ENCODE data around the gene UBA3.

The UBA3 gene

DNA sequence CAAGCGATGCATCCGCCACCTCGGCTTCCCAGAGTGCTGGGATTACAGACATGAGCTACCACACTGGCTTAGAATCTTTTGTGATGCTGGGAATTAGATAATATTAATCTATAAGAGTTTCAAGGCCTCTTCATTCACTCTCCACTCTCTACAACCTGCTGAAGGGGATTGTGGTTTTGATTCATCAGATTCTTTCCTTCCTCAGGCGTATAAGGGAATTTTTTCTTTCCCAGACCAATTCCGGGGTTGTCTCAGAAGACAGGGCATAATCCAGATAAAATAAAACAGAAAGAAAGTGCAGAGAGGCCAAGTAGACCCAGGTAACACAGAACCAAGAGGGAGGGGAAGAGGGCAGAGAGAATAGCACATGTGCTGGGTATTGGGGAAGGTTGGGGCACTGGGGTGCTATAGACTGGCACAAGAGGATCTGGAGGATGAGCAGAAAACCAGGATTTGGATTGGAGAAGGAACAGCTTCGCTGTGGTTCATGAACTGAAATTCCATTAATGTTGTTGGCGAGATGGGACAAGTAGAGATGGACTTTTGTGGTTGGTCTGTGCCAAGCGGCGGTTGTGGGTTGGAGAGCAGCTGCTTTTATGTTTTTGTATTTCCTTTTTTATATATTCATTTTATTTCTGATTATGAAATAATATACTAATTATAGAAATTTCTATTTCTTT, 17.4 kb upstream of the UBA3 start:
- no peak for DNase-seq (ENCODE audit: low spot score)

DNA sequence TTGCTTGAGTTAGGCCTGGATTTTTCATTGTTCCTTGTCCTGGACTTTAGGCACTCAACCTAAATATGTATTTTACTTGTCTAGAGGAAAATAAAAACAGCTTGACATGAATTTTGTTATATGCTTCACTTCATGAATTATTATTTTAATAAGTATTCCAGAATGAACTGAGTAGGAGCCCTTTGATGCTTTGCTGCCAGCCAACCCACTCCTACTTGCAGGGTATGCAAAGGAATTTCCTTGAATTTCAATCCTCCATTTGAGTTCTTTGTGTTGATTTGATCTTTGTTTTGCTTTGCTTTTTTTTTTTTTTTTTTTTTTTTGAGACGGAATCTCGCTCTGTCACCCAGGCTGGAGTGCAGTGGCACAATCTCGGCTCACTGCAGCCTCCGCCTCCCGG, 16.1 kb upstream of the UBA3 start:
- no peak for DNase-seq (ENCODE audit: low spot score)

DNA sequence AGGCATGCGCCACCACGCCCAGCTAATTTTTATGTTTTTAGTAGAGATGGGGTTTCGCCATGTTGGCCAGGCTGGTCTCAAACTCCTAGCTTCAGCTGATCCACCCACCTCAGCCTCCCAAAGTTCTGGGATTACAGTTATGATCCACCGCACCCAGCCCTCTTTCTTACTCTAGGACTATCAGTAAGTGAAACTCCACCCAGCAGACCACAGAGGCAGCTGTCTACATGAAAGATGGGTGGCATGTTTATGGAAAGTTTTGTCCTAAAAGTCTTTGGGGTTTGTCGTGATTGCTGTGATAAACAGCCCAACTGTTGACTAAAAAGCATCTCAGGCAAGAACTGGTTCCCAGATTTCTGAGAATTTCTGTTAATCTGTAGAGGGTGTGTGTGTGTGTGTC, 15.5 kb upstream of the UBA3 start:
- no peak for DNase-seq (ENCODE audit: low spot score)

DNA sequence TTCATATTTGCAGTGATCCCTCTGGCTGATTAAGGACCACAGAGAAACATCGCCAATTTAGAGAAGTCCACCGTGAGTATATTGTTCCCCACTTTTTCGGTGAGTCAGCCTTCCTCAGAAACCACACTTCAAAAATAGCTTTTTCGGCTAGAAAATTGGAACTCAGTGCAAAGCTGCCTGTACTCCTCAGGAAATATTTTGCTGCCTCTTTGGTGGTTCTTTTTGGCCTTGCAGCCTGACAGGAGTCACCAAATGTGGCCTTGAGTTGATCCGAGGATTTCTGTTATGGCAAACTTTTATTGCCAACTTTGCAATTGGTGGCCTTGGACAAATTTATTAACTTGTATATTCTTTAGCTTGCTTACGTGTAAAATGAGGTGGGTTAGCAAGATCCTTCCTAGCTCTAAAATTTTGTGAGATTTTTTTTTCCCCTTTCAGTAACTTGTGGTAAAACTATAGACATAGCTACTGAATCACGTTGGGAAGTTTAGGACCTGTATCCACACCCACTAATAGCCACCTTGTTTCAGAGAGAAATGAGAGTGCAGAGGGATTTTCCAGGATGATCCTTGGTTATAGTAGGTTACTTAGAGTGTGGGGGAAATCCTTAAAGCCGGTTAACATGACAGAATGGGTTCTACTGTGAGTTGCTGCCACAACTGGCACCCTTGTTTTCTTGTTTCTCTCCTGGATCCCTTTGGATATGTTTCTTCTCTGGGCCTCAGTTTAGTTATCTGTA, 14.5 kb upstream of the UBA3 start:
- peak; percentile 60 for DNase-seq (ENCODE audit: low spot score)

DNA sequence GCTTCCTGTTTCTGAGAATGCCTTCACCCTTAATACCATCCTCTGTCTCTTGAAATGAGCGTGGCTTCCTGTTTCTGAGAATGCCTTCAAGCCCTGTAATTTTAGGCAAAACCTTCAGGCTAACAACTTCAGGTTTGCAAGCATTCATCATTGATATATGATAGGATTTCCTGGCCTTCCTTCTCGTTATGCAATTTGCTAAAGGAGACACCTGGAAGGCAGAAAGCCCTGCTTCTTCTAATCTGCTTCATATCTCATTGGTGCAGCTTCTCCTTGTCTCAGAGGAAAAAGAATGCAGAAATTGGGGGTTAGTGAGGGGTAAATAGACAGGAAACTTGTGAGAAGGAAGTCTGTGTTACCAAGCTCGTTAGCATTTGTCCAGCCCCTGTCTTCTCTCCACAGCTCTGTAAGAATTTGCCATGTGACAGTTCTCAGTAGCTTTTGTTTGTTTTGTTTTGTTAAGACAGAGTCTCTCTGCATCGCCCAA, 11.9 kb upstream of the UBA3 start:
- DNase-seq (ENCODE audit: low spot score) = no peak

DNA sequence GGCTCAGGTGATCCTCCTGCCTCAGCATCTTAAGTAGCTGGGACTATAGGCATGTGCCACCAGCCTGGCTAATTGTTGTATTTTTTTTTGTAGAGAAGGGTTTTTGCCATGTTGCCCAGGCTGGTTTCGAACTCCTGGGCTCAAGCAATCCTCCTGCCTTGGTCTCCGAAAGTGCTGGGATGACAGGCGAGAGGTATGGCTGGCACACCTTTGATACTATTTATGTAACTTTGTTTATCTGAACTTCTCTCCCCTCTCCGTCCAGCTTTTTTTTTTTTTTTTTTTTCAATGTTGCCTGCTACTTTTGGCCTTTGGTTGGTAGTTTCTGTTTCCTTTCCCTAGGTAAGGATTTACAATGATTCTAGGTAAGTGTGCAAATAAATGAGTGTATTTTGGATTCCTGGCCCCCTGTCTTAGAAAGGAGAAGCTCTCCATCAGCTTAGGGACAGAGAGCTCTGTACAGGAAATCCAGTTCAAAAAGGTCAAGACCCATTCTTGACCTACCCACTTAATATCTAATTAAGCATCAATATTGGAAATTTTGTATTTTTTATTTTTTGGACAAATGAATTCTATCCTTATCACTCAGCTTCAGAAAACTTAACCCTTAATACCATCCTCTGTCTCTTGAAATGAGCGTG, 11.3 kb upstream of the UBA3 start:
- DNase-seq (ENCODE audit: low spot score) = no peak

DNA sequence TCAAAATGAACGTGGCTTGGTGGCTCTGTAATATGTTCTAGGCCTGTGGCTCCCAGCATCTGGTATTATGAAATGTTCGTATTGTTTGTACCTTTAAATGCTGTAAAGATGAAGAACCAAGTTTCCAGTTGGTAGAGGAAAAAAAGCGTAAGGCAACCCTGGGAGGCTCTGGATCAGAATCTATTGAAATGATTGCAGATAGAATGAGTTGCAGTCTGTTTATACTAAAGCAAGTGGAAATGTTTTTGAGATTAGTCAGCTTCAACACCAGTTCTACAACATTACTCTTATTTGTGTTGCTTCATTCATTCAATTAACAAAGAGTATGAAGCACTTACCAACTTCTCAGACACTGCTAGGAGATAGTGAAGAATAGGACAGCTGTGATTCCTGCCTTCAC, 9.9 kb upstream of the UBA3 start:
- peak; percentile 62 for DNase-seq (ENCODE audit: low spot score)

DNA sequence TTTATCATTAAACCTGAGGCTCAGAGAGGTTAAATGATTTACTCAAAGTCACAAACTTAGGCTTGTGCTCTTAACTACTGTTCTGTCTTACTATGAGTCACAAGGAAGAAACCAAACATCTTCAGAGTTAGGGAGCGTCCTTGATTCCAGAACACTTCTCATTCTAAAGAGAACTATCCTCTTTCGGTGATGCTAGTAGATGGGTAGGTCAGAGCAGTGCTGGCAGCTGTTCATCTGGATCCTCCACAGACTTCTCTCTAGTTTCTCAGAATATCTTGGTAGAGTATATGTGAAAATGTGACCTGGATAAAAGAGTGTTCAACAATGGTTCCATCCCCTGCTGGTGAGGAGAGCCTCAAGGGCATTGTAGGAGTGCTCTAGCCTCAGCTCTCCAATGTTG, 7.9 kb upstream of the UBA3 start:
- peak; percentile 21 for DNase-seq (ENCODE audit: low spot score)

DNA sequence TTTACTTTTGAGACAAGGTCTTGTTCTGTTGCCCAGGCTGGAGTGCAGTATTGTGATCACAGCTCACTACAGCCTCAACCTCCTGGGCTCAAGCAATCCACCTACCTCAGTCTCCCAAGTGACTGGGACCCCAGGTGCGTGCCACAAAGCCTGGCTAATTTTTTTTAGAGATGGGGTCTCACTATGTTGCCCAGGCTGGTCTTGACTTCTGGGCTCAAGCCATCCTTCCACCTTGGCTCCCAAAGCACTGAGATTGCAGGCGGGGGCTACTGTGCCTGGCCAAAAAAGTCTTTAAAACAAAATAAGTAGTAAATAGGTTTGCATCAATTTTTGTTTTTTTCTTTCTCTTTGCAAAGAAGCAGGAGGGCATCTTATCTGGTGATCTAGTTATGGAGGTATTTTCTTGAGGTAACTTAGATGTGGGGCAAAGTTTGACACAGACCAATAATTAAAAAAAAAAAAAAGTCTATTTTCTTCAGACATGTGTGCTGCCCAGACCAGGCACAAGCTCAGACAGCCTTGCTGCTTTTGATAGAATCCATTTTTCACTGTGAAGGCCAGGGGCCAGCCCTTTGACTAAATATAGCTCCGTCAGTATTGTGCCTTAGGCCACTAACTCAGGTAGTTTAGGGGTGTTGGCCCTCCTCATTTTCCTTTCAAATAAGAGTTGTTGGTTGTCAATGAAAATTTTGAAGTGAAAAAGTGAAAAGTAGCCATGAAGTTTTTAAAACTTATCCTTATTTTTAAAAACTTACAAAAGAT, 7.0 kb upstream of the UBA3 start:
- DNase-seq (ENCODE audit: low spot score) = no peak

DNA sequence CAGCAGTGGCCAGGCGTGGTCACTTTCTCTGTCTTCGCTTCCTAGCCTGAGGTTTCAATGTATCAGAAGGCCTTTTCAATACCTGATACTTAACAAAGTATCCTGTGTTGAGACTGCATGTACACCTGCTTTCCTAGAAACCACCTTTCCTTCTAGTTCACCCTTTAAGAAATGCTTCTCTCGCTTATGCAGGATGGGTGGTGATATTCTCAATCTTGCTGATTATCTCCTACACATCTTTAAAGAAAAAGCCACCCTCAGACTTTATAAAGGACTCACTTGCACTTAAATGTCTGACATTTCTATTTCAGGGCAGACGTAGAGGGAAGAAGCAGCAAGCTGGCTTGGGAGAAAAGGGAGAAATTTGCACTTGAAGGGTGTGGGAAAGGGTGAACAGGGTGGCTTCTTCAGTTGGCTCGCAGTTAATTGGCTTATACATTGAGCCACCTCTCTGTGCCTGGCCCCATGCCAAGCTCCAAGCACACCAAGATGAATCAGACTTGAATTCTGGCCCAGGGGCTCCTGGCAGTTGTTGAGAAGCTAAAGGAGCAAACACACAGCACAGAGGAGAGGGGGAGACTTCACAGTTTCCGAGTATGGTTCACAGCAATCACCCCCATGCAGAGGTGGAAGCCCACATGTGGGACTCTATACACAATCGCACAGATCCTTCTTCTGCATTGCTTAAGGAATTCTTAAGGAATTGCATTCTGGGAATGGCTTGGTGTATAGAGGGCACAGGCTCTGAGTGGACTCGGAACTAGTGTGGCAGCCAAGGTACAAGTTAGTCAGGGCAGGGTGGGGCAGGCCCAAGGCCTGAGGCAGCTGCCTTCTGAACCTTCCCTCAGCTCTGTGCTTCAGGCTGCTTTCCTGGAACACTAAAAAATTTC, 5.9 kb upstream of the UBA3 start:
- DNase-seq (ENCODE audit: low spot score) = peak; percentile 65

DNA sequence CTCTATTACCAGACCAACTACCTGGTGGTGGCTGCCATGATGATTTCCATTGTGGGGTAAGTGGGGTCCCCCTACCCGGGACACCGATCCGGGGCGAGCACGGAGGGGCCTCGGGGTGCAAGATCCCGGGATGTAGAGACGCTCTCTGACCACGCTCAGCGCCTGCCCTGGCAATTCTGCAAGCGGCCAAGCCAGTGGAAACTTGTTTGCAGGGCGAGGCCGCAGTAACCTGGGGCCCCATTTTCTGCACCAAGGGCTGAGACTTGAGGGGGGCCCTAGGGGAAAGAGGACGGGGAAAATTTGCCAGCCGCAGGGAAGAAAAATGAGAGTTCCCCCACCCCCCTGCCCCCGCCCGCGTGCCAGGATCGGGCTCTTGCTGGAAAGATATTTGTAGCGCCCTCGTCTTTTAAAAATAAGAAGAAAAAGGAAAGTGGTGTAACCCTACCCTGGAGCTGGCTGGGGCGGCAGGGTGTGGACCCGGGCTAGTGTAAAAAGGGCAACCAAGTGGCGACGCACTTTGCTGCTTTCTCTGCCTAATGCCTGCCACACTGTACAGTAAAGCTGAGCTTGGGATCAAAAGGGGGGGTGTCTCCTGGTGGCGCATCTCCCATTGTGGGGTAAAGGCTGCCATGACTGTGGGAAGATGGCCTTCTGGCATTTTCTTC, 5.1 kb upstream of the UBA3 start:
- peak; percentile 26 for DNase-seq (ENCODE audit: low spot score)

DNA sequence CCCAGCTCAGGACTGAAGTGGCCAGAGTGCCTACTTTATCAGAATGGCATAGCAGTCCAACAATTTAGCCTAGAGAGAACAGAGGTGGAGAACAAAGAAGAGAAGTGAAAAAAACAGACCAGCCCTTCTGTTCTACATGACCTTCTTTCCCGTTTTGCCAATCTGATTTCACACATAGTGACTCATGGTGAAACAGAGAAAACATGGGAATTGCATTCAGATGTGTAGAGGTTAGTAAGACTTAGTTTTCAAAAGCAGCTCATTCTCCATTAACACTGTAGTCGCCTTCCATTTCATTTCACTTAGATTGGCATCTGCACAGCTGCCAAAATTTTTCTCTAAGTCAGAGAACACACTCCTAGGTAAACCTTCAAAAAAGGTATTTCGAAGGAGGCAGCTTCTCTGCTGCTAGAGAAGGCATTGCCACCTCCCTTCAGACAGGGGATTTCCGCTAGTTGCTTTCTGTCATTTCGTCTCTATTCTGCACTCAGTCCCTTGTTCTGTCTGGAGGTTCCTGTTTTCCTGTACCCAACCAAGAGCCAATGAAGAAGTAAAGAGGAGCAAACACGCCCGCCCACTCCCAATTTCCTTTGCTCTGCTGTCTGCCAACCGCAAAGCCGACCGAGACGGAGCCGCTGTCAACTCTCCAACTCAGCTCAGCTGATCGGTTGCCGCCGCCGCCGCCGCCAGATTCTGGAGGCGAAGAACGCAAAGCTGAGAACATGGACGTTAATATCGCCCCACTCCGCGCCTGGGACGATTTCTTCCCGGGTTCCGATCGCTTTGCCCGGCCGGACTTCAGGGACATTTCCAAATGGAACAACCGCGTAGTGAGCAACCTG, 4.4 kb upstream of the UBA3 start, which contains the start of gene ARL6IP5:
TSS of gene ARL6IP5 (plus strand) at position 612 of the 842 bp plus-strand sequence. CDS start at position 723, 111 bp downstream.
- peak; percentile 79 for DNase-seq (ENCODE audit: low spot score)

DNA sequence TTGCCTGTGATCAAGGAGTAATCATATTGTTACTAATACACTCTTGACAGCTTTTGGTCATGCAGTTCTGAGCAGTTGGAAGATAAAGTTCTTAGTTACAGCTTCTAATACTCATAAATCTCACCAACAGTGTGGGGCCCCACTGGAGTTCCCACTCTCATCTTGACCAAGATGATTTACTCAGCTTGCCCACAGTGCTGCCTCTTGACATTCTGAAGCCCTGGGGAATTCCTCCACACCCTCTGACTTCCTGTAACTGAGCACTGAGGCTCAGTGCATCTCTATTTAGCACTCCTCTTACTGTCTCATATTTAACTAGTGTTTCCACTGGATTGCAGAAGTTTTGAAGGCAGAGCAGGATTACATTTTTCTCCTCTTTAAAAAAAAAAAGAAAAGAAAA, 2.6 kb upstream of the UBA3 start:
- peak; percentile 17 for DNase-seq (ENCODE audit: low spot score)

DNA sequence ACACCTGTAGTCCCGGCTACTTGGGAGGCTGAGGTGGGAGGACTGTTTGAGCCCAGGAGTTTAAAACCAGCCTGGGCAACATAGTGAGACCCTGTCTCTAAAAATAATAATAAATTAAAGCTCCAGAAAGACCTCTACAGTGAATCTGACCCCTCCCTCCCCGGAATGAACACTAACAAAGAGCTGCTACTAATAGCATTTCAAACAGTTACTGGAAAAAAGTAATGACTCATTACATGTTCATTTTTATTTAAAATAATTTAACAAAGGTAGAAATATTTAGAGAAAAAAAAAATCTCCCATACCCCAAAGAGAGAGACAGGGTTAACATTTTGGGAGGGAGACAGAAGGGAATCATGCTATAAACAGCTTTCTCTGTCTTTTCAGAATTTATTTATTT, 2.2 kb upstream of the UBA3 start:
- no peak for DNase-seq (ENCODE audit: low spot score)

DNA sequence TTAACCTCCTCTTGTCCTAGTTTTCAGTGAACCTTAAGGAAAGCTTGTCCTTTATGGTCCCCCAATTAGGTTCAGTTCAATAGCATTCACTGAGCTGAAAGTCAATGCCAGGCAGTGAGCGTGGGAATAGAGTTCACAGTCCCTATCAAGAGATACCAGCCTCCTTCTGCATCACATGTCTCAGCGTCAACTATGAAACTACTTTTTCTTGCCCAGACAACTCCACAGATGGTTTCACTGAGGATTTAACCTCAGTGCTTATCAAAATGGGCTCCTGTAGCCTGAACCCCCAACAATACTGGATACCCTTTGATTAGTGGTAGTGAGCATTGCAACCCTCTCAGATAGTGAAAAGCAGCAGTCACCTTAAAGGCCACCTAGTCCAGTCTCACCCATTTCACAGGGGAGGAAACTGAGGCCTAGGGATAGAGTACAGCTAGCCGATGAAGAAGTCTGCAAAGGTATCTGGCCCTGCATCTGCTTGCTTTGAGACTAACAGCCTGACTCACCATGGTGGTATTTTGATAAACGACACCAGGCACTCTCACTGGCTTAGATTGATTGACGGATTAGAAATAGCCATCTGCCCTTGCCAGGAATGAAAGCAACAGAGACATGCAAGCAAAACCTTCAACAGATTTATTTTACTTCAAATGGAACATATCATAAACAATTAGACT, 1.6 kb upstream of the UBA3 start:
- DNase-seq (ENCODE audit: low spot score) = no peak

DNA sequence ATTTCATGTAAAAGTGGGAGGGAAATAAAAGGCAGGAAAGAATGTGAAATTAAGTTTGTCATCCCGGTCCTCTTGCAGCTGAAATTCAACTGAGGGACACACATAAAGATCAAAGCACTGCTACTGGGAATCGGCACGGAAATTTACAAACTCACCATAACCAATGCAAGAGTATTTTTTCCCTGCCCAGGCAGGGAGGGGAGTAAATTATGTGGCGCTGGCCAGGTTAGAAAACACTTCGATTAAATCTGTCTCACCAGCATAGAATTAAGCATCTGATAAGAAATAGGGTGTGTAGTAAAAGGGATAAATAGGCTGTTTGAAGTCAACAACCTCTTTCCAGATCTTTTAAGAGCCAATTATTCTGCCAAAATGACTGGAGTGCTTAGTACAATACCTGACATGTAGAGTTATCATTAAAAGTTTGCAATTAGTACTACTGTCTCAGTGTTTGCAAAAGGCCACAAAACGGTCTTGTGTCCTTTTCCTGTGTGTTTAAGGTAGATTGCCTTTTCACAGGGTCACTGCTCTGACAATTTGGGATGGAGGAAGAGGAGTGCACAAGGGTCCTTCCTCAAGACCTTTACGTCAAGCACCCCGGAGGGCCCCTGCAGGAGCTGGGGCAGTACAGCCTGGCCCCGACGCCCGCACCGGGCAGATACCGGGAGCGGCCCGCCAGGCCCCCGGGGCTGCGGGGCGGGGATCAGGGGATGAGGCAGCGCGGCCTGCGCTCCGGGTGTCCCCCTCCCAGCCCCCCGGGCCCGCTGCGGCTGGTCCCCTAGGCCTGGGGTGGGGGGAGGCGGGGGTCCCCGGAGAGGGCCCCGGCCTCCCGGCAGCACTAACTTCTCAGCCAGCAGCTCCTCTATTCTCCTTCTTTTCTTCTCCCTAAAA, 651 bp downstream of the UBA3 start:
- DNase-seq (ENCODE audit: low spot score) = peak; percentile 48

DNA sequence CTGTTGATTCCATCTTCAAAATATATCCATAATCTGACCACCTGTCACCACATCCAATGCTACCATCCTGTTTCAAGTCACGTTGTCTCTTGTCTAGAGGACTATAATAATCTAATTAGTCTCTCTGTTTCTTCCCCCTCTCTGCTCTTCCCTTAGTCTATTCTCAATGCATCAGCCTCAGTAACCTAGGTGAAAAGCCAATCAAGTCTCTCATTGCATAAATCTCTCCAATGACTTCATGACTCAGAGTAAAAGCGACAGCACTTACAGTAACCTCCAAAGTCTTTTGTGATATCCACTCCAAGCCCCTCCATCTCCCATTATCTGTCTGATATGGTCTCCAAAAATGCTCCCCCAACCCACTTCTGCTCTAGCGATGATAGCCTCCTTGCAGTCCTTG, 7.2 kb downstream of the UBA3 start:
- DNase-seq (ENCODE audit: low spot score) = no peak

DNA sequence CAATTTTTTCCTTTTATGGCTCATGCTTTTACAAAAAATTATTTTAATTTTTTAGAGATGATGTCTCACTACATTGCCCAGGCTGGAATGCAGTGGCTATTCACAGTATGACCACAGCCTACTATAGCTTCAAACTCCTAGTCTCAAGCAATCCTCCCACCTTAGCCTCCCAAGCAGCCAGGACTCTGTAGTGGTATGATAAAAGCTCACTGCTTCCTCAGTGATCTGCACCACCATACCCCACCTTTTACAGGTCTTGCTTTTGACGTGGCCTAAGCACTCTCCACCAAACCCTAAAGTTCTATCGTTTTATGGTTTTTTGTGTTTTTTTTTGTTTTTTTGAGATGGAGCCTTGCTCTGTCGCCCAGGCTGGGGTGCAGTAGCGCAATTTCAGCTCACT, 14.0 kb downstream of the UBA3 start:
- no peak for DNase-seq (ENCODE audit: low spot score)
